Measurements from ENCODE around the gene ETFA. TPM values are rescaled to one million over a fixed set of nuclear protein-coding genes. Genes with fewer than 3 reads are reported as not detected.
A peak's percentile ranks its signal among the peaks of the same experiment; 100 is the strongest.

Gene ETFA
- total and polyA plus RNA-seq, 9 of the 15 experiments (the other 6 are each of a cell fraction or from before 2014, with no cell fraction given) = 130 to 543 (median 232) TPM

- TF ChIP-seq, protein P1, sequence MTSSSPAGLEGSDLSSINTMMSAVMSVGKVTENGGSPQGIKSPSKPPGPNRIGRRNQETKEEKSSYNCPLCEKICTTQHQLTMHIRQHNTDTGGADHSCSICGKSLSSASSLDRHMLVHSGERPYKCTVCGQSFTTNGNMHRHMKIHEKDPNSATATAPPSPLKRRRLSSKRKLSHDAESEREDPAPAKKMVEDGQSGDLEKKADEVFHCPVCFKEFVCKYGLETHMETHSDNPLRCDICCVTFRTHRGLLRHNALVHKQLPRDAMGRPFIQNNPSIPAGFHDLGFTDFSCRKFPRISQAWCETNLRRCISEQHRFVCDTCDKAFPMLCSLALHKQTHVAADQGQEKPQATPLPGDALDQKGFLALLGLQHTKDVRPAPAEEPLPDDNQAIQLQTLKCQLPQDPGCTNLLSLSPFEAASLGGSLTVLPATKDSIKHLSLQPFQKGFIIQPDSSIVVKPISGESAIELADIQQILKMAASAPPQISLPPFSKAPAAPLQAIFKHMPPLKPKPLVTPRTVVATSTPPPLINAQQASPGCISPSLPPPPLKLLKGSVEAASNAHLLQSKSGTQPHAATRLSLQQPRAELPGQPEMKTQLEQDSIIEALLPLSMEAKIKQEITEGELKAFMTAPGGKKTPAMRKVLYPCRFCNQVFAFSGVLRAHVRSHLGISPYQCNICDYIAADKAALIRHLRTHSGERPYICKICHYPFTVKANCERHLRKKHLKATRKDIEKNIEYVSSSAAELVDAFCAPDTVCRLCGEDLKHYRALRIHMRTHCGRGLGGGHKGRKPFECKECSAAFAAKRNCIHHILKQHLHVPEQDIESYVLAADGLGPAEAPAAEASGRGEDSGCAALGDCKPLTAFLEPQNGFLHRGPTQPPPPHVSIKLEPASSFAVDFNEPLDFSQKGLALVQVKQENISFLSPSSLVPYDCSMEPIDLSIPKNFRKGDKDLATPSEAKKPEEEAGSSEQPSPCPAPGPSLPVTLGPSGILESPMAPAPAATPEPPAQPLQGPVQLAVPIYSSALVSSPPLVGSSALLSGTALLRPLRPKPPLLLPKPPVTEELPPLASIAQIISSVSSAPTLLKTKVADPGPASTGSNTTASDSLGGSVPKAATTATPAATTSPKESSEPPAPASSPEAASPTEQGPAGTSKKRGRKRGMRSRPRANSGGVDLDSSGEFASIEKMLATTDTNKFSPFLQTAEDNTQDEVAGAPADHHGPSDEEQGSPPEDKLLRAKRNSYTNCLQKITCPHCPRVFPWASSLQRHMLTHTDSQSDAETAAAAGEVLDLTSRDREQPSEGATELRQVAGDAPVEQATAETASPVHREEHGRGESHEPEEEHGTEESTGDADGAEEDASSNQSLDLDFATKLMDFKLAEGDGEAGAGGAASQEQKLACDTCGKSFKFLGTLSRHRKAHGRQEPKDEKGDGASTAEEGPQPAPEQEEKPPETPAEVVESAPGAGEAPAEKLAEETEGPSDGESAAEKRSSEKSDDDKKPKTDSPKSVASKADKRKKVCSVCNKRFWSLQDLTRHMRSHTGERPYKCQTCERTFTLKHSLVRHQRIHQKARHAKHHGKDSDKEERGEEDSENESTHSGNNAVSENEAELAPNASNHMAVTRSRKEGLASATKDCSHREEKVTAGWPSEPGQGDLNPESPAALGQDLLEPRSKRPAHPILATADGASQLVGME (CRISPR knock-in tag; IDR thresholded peaks at IDR 0.05) = no peak
- peak in 1 of 2 experiments; percentile 11; a peak in 1 of 4 replicates for TF ChIP-seq NRF1 (conservative IDR thresholded peaks at IDR 0.05 in 1 of 2, IDR thresholded peaks at IDR 0.05 in 1 of 2)
- TF ChIP-seq ZBTB49 (CRISPR knock-in tag; IDR thresholded peaks at IDR 0.05; ENCODE audit: borderline replicate concordance) = no peak
- TF ChIP-seq HDGF (IDR thresholded peaks at IDR 0.05) = peak; percentile 69; the same call in 1 of the 2 replicates
- TF ChIP-seq YBX1 (IDR thresholded peaks at IDR 0.05) = no peak
- TF ChIP-seq SIRT6 (IDR thresholded peaks at IDR 0.05; ENCODE audit: low read depth, low read length) = no peak
- TF ChIP-seq BCOR (IDR thresholded peaks at IDR 0.05) = 0 out of 2 replicates have a peak, but pooled peaks have one; percentile 14
- no peak for TF ChIP-seq TBL1XR1 (IDR thresholded peaks at IDR 0.05; ENCODE audit: low read length in 2 of 2)
- no peak for TF ChIP-seq ZNF609 (CRISPR knock-in tag; IDR thresholded peaks at IDR 0.05; ENCODE audit: borderline replicate concordance)
- TF ChIP-seq GATAD2B (IDR thresholded peaks at IDR 0.05; ENCODE audit: borderline replicate concordance) = 0 out of 2 replicates have a peak, but pooled peaks have one; percentile 22
These were observed 27.4 kb upstream of the ETFA start (continued) for GRCh38 chr15:76338486-76339304.
